Measurements from ENCODE around the gene ZNF169.

GRCh38 chr9:94269264-94269663, 10.2 kb downstream of the ZNF169 start:
- TF ChIP-seq CTCF (IDR thresholded peaks at IDR 0.05; ENCODE audit: low read depth, low read length, missing input control) = no peak
- no peak for TF ChIP-seq EGR1 (IDR thresholded peaks at IDR 0.05; ENCODE audit: low read depth in 2 of 2)
- no peak for TF ChIP-seq TAF1 (conservative IDR thresholded peaks at IDR 0.05)
